HG03442 (cell line): ENCODE results near the gene TPH1.

Source experiments
- ATAC-seq: cut with Tn5 transposase; IDR thresholded peaks from one replicate; pipeline ENCODE4 v1.9.1; 2021; ENCODE audit warnings: mild to moderate bottlenecking, moderate library complexity; ENCODE audit not compliant: unreplicated experiment

TPH1 gene

GRCh38 chr11:18046116-18046777 lies at the start of gene TPH1:
TSS of gene TPH1 (minus strand) at chr11:18046269. CDS start at chr11:18040762, 5,507 bp downstream.
- no peak for ATAC-seq

GRCh38 chr11:18093959-18094358 lies 47.9 kb upstream of the TPH1 start:
- ATAC-seq = no peak

- ATAC-seq = no peak
Observed at GRCh38 chr11:18091731-18092130, 45.7 kb upstream of the TPH1 start.

GRCh38 chr11:18088966-18089365 lies 42.9 kb upstream of the TPH1 start:
- no peak for ATAC-seq

GRCh38 chr11:18088366-18088765 lies 42.3 kb upstream of the TPH1 start:
- ATAC-seq = no peak

- ATAC-seq = no peak
Observed at GRCh38 chr11:18081551-18081950, 35.5 kb upstream of the TPH1 start.

- no peak for ATAC-seq
Observed at GRCh38 chr11:18080451-18080850, 34.4 kb upstream of the TPH1 start.

- ATAC-seq = no peak
Observed at GRCh38 chr11:18078909-18079308, 32.8 kb upstream of the TPH1 start.

GRCh38 chr11:18075444-18075843 lies 29.4 kb upstream of the TPH1 start:
- ATAC-seq = no peak

GRCh38 chr11:18071098-18071705 lies 25.1 kb upstream of the TPH1 start:
- no peak for ATAC-seq

- ATAC-seq = no peak
Observed at GRCh38 chr11:18067372-18067771, 21.3 kb upstream of the TPH1 start.

- ATAC-seq = no peak
Observed at GRCh38 chr11:18066626-18067025, 20.6 kb upstream of the TPH1 start.

GRCh38 chr11:18065572-18065971 lies 19.5 kb upstream of the TPH1 start:
- no peak for ATAC-seq

GRCh38 chr11:18064450-18065054 lies 18.5 kb upstream of the TPH1 start:
- ATAC-seq = no peak

GRCh38 chr11:18063862-18064434 lies 17.9 kb upstream of the TPH1 start:
- no peak for ATAC-seq

GRCh38 chr11:18063125-18063524 lies 17.1 kb upstream of the TPH1 start:
- no peak for ATAC-seq

GRCh38 chr11:18061351-18061750 lies 15.3 kb upstream of the TPH1 start:
- ATAC-seq = no peak

GRCh38 chr11:18056561-18057181 lies 10.6 kb upstream of the TPH1 start:
- ATAC-seq = no peak

- no peak for ATAC-seq
Observed at GRCh38 chr11:18054511-18055103, 8.5 kb upstream of the TPH1 start.

GRCh38 chr11:18050848-18051247 lies 4.8 kb upstream of the TPH1 start:
- no peak for ATAC-seq

GRCh38 chr11:18036456-18036855 lies 9.6 kb downstream of the TPH1 start:
- no peak for ATAC-seq
